IPS-NIHi7 (cell line): Measurements from ENCODE around the gene FKBP1B.
"Not testable (repeated sequence)": the region's sequence is repeated elsewhere in the genome, so short reads cannot be mapped to it uniquely, and the experiment has no call there.

Source experiments
- DNase-seq: peaks from one replicate; pipeline ENCODE4 v3.0.0; 2012; ENCODE audit warnings: mixed read lengths; ENCODE audit errors: extremely low spot score

The FKBP1B gene

DNA sequence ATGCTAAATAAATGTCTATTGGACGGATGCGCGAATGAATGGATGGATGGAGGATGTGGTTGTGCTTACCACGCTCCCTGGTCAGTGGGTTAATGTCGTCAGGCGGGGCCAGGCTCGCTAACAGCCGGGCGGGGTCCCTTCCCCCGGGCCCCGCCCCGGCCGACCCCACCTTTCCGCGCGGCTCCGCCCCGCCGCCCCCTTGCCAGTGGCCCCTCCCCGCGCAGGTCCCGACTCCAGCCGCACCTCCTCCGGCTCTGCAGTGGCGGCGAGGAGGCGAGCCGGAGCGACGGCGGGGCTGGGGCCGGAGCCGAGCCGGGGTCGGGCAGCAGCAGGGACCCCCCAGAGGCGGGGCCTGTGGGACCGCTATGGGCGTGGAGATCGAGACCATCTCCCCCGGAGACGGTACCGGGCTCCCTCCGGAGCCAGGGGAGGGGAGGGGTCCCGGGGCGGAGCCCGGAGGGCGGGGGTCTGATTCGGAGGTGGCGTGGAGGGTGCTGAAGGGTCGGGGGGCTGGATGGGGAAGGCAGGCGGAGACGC is at the start of gene FKBP1B:
TSS of gene FKBP1B (plus strand) at position 257 of the 537 bp plus-strand sequence. CDS start at position 366, 109 bp downstream.
- DNase-seq = peak; percentile 83

DNA sequence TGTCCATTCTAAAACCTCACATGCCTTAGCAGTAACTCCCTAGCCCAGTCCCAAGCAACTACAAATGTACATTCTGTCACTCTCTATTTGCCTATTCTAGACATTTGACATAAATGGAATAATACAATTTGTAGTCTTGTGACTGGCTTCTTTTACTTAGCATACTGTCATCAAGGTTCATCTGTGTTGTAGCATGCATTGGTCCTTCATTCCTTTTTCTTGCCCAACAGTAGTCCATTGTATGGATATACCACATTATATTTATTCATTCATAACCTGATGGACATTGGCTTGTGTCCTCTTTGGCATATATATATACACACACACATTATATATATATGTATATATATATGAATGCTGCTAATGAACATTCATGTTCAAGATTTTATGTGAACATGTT is 41.8 kb upstream of the FKBP1B start:
- no peak for DNase-seq

DNA sequence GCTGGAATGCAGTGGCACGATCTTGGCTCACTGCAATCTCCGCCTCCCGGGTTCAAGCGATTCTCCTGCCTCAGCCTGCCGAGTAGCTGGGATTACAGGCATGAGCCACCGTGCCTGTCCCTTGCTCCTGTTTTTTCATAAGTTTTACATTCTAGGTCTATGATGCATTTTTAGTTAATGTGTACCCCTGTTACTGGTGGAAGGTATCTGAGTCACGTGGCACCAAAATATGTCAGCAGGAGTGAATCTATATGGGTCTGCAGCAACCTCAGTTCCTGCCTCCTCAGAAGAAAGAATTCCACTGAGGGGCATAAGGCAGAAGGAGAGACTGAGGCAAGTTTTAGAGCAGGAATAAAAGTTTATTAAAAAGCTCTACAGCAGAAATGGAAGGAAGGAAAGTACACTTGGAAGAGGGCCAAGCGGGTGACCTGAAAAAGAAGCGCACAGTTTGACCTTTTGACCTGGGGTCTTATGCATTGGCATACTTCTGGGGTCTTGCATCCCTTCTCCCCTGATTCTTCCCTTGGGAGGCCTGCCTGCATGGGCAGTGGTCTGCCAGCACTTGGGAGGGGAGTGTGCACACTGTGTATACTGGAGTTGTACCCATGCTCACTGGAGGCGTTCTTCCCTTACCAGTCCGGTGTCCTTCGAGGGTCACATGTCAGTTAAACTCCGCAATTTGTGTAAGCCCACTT is 40.7 kb upstream of the FKBP1B start:
- no peak for DNase-seq

DNA sequence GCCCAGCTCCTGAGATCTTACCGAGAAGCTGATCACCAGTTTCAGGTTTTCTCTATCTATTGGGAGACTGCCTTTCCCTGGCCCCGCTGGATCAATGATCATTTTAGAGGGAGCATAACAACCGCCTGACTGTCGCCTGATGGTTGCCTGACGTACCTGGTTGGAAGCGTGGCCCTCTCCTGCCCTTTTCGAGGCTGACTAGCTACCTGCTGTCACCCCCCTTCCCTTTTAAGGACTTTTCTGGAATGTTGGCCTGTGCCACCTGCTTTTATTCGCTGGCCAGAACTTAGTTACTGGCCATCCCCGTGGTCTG is 40.2 kb upstream of the FKBP1B start:
- DNase-seq = no peak

DNA sequence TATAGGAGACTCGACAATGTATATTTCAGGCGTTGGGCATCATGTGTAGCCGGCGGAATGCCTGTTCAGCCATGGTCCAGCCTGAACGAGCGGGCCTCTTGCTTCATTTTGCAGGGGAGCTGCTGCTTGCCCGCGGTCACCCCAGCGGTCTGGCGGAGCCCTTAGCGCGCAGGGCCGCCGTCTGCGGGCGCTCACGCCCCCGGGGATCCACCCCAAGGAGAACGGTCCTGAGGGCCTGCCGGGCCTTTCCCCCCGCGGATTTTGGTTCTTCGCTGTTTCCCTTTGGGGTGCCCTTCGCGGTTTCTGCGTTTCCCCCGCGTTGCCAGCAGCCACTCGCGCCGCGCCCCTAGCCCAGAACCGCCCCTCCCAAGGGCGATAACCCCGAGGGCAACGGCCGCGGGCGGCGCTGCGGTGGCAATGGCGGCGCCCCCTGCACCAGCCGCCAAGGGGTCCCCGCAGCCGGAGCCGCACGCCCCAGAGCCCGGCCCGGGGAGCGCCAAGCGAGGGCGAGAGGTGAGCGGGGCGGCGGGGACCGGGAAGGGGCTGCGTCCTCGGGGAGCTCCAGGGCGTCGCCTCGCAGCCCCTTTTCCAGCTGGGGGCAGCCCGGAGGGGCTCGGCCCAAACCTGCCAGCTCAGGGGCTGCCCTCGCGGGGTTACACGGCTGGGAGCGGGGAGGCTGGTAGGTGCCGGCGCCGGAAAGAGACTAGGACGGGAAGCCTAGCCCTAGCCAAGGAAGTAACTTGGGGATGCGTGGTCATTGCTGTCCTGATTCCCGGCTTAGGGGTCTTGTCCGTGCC is 39.7 kb upstream of the FKBP1B start, which contains the start of gene MFSD2B:
TSS of gene MFSD2B (plus strand) at position 406 of the 797 bp plus-strand sequence. CDS start at position 418, 12 bp downstream.
- peak; percentile 40 for DNase-seq

DNA sequence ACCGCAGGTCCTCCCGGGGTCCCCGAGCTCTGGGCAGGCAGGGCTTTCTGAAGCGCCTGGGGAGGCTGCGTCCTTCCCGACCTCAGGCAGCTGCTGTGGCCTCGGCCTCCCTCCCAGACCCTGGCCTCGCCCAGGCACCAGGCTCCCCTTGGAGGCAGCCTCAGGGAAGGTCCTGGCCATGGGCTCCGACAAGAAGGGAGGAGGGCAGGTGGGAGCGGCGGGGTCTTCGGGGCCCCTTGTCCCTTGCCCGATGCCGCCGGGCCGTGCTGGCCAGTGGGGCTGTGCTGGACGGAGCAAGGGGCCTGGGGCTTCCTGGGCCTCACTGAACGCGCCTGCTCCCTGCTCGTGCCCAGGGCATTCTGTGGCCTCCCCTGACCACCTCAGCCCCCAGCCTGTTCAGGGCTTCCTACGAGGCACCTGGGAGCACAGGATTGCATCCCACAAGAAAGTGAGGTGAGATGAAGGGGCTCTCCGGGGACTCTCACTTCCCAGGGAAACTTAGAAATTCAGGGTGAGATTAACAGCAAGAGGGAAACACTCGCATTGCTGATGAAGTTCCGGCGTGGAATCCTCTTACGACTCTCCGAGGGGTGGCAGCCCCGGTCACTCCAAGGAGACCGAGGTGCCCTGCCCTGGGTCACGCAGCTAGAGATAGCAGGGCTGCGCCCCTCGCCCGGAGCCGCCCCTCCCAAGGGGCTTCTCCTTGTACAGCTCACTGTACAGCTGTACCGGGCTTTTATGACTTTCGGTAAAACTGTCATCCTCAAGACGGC is 38.9 kb upstream of the FKBP1B start:
- DNase-seq = no peak

DNA sequence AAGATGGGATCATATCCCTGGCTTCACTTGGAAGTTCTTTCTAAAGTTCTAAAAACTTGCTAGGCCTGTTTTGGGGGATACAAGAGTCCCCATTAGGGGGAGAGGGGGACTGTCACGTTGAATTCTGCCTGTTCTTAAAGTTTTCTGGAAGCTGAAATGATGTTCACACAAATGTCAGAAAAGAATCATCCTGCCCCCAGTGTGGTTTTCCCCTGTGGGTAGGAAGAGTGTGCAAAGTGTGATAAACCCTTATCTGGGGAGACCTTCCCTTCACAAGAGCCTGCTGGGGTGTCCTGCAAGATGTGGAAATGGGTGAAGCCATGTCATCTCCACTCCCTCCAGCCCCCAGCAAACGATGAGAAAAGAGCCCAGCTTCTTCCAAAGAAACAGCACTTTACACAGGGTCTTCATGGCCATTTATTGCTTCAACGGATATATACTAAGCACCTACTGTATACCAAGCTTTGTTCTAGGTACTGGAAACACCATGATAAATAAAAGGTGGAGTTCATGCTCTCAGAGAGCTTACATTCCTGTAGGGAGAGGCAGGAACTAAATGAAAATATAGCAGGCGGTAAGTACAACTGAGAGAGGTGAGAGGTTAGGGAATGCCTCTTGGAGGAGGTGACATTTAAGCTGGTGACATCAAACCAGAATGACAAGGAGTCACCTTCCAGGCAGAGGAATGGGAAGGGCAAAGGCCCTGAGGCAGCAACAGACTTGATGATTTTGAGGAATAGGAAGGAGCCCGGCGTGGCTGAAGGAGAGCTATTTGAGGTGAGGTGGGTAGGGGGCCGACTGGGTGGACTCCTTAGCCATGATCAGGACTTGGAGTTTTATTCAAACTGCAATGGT is 38.1 kb upstream of the FKBP1B start:
- no peak for DNase-seq

DNA sequence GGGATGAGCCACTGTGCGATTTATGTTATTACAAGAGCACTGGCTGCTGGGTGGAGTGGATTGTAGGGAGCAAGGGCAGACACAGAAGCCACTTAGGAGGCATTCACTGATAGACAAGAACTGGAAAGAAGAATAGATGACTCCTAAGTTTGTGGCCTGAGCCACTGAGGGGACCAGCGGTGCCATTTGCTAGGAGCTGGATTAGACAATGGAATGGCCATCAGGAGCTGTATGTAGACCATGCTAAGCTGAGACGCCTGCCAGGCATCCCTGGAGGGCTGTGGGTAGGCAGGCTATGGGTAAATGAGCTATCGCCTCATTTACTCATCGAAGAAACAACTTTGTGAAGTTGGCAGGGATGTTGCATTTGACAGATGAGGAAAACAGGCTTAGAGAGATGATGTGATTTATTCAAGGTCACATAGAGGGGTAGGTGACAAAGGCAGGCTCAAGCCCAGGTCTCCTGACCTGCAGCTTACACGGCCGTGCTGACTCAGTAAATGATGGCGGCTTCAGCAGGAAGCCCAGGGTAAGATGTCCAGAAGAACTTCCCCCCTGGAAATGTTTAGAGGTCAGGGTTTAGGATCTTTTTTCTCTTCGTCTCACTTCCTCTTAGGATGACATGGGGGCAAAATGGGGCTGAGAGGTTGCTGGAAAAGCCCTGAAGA is 36.9 kb upstream of the FKBP1B start:
- no peak for DNase-seq

DNA sequence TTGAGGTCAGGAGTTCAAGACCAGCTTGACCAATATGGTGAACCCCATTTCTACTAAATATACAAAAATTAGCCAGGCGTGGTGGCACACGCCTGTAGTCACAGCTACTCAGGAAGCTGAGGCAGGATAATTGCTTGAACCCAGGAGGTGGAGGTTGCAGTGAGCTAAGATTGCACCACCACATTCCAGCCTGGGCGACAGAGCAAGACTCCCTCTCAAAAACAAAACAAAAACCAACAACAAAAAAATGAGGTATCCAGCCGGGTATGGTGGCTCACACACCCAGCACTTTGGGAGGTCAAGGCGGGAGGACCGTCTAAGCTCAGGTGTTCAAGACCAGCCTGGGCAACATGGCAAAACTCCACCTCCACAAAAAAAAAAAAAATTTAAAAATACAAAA is 34.6 kb upstream of the FKBP1B start:
- not testable (repeated sequence) for DNase-seq

DNA sequence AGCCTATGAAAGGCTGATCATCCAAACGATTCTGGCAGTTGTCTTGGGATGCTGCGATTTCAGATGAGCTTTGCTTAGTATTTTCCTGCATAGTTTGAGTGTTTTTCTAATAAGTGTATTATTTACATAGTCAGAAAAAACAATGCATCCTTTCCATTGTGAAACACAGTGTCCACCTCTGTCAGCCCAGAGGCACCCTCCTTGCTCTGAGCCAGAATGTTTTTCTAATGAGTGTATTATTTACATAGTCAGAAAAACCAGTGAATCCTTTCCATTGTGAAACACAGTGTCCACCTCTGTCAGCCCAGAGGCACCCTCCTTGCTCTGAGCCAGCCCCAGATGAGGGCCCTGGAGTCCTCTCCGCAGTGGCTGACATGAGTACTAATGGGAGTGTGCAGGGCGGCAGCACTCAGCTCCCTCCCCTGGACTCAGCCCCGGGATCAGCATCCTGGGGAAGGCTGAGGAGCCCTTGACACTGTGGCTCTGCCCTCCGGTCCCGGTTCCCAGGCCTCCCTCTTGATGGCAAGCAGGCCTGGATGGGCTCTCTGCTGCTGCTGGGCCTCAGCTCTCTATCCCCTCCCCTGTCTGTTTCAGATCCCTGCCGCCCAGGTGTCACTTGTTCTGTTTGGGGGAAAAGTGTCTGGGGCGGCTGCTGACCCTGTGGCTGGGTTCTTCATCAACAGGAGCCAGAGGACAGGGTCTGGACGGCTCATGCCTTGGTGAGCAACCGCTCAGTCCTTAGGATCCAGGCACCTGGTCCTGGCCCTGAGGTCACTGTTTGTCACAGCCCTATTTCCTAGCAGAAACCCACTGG is 33.8 kb upstream of the FKBP1B start:
- DNase-seq = peak; percentile 33

DNA sequence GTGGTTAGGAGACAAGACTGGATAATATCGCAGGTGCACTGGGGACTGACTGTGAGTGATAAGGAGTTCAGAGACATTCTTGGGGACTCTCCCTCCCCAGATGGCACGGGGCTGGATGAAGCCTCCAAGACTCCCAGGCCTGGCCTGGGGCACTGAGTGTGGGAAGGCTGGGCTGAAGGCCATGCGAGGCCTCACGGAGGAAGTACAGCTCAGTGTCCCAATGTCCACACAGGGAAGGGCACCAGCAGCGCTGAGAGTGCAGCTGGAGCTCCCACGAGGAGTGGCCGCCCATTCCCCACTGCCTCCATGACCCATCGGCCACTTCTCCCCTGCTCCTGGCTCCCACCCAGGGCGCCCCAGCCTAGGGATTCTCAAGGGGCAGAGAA is 33.2 kb upstream of the FKBP1B start:
- DNase-seq = no peak

DNA sequence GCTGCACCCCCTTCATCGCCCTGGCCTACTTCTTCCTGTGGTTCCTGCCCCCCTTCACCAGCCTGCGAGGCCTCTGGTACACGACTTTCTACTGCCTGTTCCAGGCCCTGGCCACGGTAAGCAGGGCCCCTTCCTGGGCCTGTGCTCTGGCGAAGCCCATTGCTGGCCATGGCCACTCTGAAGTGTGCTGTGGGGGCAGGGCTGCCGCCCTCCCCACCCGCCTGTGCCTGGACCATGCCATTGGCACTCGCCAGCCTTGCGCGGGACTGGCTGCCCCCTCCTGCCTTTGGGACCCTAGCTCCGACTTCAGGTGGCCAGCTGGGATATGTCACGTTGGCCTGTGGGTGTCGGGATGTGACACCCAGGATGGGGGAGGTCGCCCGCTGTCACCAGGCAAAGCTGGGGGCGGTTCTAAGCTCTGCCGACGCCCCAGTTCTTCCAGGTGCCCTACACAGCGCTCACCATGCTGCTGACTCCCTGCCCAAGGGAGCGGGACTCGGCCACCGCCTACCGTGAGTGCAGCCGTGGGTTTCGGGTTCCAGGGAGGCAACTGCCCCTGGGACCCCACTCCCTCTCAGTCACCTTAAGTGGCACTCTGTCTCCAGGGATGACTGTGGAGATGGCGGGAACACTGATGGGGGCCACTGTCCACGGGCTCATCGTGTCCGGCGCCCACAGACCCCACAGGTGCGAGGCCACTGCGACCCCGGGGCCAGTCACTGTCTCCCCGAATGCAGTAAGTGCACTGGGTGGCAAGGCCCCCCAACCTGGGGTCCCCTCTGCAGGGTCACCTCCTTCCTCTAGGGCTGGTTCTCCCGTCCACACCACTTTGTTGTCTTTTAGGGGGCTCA is 32.5 kb upstream of the FKBP1B start:
- DNase-seq = no peak

DNA sequence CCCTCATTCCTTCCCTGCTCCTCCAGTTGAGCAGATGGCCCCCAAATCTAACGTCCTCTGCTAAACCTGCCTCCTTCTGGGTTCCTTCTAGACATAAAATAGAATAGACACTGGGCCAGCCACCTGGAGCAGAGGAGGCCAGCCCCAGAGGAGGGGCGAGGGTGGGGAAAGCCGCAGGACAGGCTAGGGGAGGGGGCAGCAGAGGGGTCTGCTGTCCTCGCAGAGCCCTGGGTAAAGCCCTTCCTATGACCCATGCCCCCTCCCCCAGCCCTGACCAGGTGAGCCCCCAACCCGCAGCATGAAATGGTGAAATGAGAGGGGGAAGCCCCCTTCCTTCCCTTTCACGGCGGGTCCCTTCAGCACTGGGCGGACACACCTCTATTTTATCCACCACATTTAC is 31.8 kb upstream of the FKBP1B start:
- DNase-seq = no peak

DNA sequence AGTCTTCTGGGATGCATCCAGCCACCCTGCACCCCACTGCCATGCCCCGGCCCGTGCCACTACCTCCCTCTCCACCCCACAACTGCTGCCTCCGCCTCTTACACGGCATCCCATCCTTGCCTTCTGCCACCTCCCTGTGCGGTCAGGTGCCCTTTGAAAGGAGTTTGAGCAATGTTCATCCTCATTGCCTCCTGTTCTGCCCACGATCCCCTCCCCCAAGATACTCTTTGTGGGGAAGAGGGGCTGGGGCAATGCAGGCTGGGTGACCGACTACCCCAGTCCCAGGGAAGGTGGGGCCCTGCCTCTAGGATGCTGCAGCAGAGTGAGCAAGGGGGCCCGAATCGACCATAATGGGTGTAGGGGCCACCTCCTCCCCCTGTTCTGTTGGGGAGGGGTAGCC is 31.3 kb upstream of the FKBP1B start:
- no peak for DNase-seq

DNA sequence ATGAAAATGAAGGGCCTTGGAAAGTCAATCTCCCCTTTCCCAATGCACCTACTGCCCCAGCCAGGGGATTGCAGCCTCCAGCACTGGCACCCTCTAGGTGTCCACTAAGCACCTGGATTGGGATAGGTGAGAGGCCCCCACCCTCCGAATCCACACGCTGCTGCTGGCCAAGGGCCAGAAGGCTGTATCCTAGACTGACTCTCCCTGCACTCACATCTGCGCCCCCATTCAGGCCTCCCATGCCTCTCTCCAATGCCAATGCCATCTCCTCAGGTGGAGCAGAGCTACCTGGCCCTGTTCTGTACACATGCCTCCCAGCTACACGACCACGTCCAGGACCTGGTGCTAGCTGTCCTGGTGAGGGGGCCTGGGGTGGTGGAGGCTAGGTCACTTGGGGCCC is 29.8 kb upstream of the FKBP1B start:
- DNase-seq = no peak

DNA sequence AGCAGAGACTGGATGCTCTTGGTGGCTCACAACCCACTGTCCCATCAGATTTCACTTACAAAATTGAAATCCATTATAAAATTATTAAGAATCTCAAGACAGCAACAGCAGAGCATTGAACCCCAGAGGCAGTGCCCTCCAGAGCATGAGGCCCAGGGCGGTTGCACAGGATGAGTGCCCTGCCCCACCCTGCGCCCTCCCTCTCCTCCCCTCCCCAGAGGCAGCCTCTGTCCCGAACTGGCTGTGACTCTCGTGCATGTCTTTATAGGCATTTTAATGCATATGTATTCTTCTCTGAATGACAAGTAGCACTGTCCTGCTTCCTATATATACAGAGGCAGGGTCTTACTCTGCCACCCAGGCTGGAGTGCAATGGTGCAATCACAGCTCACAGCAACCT is 29.3 kb upstream of the FKBP1B start:
- DNase-seq = no peak

DNA sequence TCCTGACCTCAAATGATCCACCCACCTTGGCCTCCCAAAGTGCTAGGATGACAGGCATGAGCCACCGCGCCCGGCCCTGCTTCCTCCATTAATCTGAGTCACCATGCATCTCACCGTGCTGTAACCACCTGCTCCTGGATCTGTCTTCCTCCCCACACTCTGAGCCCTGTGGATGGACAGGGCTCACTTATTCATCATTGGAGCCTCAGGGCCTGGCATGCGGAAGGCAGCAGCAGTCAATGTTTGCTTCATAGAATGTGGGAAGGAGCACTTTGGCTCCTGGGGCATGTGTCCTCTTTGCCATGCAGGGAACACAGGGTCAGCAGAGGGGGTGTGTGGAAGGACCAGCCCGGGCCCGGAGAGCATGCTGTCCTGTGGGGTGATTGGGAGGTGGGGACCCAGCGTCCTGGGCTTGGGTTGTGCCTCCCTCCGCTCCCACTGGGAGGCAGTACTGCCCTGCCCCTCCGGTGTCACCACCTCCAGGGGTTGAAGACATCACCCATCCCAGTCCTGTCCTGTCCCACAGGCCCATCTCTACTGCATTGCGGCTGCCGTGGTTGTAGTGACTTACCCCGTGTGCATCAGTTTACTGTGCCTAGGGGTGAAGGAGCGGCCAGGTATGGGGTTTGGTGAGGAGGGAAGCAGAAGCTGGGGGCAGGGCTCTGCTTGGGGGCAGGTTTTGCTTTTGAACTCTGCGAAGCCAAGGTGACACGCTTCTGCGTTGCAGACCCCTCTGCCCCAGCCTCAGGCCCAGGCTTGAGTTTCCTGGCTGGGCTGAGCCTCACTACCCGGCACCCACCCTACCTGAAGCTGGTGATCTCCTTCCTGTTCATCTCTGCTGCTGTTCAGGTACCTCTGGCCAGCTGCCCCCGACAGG is 28.2 kb upstream of the FKBP1B start:
- peak; percentile 84 for DNase-seq
